Measurements from ENCODE around the gene GALNT18.

GRCh38 chr11:11318461-11318860, 303.3 kb downstream of the GALNT18 start:
- TF ChIP-seq, protein P1, sequence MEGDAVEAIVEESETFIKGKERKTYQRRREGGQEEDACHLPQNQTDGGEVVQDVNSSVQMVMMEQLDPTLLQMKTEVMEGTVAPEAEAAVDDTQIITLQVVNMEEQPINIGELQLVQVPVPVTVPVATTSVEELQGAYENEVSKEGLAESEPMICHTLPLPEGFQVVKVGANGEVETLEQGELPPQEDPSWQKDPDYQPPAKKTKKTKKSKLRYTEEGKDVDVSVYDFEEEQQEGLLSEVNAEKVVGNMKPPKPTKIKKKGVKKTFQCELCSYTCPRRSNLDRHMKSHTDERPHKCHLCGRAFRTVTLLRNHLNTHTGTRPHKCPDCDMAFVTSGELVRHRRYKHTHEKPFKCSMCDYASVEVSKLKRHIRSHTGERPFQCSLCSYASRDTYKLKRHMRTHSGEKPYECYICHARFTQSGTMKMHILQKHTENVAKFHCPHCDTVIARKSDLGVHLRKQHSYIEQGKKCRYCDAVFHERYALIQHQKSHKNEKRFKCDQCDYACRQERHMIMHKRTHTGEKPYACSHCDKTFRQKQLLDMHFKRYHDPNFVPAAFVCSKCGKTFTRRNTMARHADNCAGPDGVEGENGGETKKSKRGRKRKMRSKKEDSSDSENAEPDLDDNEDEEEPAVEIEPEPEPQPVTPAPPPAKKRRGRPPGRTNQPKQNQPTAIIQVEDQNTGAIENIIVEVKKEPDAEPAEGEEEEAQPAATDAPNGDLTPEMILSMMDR (IDR thresholded peaks at IDR 0.05) = no peak
- TF ChIP-seq POLR2A (IDR thresholded peaks at IDR 0.05) = no peak

Measured in prostate gland (tissue), 2 donors.